Measurements from ENCODE around the gene DNAJB2. TPM values are rescaled to one million over a fixed set of nuclear protein-coding genes. Genes with fewer than 3 reads are reported as not detected.
"Not testable (repeated sequence)": the region's sequence is repeated elsewhere in the genome, so short reads cannot be mapped to it uniquely, and the experiment has no call there.

DNAJB2 gene
- total RNA-seq, 4 donors from 2014 or later: 33.3 to 84.8 (median 50.7) TPM

DNA sequence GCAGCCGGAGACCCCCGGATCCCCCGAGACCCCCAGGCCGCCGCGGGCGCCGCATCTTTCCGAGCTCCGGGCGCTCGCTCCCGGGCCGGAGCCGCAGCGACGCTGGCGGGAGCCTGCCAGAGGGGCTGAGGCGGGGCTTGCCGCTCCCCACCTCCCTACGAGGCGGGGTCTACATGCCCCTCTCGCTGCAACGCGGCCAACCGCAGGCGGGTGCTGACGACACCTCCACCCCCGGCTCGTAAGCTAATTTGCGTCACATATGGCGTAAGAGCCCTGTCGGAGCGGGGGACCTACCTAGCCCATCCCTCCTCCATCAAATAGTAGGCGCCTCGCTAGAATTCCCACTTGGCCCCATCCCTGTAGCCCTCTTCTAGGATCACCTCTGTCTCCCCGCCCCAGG, 30.1 kb downstream of the DNAJB2 start, which contains the start of gene PTPRN:
Gene PTPRN, minus strand, starts transcription at position 124 of the 400 bp plus-strand sequence. Its CDS starts 69 bp downstream, at position 55.
- no peaks in the 10 kb centered on the region for H3K9me3 ChIP-seq
- 7% methylated on average over 4 of the region's 37 CpGs for WGBS
- H3K27me3 ChIP-seq: peaks cover 0 to 84% (median 22%) of the 10 kb centered on the region in 4 donors
- no peaks in the 10 kb centered on the region for H3K36me3 ChIP-seq
- H3K27ac ChIP-seq (replicated peaks in 1 of 4): no peak within 1 kb of the TSS
- H3K4me1 ChIP-seq: peaks cover 0 to 13% (median 11%) of the 10 kb centered on the region in 4 donors
- TF ChIP-seq POLR2A (IDR thresholded peaks at IDR 0.05; ENCODE audit: low read depth): no peak
- TF ChIP-seq, protein P1, sequence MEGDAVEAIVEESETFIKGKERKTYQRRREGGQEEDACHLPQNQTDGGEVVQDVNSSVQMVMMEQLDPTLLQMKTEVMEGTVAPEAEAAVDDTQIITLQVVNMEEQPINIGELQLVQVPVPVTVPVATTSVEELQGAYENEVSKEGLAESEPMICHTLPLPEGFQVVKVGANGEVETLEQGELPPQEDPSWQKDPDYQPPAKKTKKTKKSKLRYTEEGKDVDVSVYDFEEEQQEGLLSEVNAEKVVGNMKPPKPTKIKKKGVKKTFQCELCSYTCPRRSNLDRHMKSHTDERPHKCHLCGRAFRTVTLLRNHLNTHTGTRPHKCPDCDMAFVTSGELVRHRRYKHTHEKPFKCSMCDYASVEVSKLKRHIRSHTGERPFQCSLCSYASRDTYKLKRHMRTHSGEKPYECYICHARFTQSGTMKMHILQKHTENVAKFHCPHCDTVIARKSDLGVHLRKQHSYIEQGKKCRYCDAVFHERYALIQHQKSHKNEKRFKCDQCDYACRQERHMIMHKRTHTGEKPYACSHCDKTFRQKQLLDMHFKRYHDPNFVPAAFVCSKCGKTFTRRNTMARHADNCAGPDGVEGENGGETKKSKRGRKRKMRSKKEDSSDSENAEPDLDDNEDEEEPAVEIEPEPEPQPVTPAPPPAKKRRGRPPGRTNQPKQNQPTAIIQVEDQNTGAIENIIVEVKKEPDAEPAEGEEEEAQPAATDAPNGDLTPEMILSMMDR (IDR thresholded peaks at IDR 0.05): no peak
- no peak for TF ChIP-seq EP300 (IDR thresholded peaks at IDR 0.05)
- no peak for TF ChIP-seq POLR2AphosphoS5 (IDR thresholded peaks at IDR 0.05)
- no peak within 1 kb of the TSS for H3K4me3 ChIP-seq
- no peak for DNase-seq (ENCODE audit: extremely low spot score)
- intact Hi-C loops (cut with DNase I): loop anchor here (10.0 kb wide), 1 partner anchor 254 kb away; no protein-coding TSS in a partner anchor

DNA sequence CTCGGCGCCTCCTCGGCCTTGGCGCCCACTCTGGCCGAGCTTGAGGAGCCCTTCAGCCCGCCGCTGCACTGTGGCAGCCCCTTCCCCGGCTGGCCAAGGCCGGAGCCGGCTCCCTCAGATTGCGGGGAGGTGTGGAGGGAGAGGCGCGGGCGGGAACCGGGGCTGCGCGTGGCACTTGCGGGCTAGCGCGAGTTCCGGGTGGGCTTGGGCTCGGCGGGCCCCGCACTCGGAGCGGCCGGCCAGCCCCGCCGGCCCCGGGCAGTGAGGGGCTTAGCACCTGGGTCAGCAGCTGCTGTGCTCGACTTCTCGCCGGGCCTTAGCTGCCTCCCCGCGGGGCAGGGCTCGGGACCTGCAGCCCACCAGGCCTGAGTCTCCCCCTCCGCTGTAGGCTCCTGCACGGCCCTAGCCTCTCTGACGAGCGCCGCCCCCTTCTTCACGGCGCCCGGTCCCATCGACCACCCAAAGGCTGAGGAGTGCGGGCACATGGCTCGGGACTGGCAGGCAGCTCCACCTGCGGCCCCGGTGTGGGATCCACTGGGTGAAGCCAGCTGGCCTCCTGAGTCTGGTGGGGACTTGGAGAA, 33.6 kb downstream of the DNAJB2 start:
- WGBS: 93% methylated on average over 14 of the region's 49 CpGs
- Histone ChIP-seq H3K4me1 (peaks cover 0 to 13% (median 11%) of the 10 kb centered on the region in 4 donors), H3K27me3 (peaks cover 0 to 63% (median 20%) of the 10 kb centered on the region in 4 donors)
- H3K4me3 ChIP-seq; H3K36me3 ChIP-seq; H3K9me3 ChIP-seq; H3K27ac ChIP-seq (replicated peaks in 1 of 4); intact Hi-C loops (cut with DNase I); DNase-seq (ENCODE audit: extremely low spot score): not testable (repeated sequence)

DNA sequence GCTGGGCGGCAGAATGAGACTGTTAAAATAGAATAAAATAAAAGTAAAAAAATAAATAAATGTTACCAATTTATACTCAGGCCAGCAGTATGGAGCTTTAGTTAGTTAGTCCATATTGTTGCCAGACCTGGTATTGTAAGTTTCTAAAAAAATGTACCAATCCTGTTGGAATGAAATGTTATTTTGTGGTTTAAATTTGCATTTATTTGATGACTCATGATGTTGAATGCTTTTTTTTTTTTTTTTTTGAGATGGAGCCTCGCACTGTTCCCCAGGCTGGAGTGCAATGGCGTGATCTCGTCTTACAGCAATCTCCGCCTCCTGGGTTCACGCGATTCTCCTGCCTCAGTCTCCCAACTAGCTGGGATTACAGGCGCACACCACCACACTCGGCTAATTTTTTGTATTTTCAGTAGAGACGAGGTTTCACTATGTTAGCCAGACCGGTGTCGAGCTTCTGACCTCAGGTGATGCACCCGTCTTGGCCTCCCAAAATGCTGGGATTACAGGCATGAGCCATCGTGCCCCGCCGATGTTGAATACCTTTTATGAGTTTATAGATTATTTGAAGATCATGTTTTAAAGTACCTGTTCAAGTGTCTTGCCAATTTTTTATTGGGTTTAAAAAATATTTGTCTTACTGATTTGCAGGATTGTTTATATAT, 35.8 kb downstream of the DNAJB2 start:
- Histone ChIP-seq H3K4me1 (no peaks in the 10 kb centered on the region), H3K4me3 (no peak overlapping the region), H3K27me3 (peaks cover 0 to 51% (median 3%) of the 10 kb centered on the region in 4 donors), H3K36me3 (no peaks in the 10 kb centered on the region), H3K9me3 (no peaks in the 10 kb centered on the region), H3K27ac (replicated peaks in 1 of 4) (no peak overlapping the region)
- intact Hi-C loops (cut with DNase I): no loop called here
- 91% methylated on average over 16 of the region's 16 CpGs for WGBS
- TF ChIP-seq POLR2A (IDR thresholded peaks at IDR 0.05; ENCODE audit: low read depth): no peak
- TF ChIP-seq, protein P1 (IDR thresholded peaks at IDR 0.05): no peak
- TF ChIP-seq POLR2AphosphoS5 (IDR thresholded peaks at IDR 0.05): no peak
- TF ChIP-seq EP300 (IDR thresholded peaks at IDR 0.05): no peak
- no peak for DNase-seq (ENCODE audit: extremely low spot score)

DNA sequence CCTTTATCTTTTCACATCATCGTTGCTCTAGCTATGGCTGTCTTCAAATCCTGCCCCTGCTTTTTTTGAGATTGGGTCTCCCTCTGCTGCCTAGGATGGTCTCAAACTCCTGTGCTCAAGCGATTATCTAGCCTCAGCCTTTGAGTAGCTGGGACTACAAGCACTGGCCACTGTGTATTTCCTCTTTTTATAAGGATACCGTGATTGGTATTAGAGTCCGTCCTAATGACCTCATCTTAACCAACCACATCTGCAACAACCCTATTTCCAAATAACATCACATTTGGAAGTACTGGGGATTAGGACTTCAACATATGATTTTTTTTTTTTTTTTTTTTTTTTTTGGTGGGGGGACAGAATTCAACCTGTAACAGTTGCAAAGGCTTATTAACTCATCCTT, 44.3 kb downstream of the DNAJB2 start:
- Histone ChIP-seq H3K36me3 (no peaks in the 10 kb centered on the region), H3K27me3 (peaks cover 0 to 72% (median 0%) of the 10 kb centered on the region in 4 donors), H3K27ac (replicated peaks in 1 of 4) (no peak overlapping the region), H3K4me1 (no peaks in the 10 kb centered on the region), H3K9me3 (no peaks in the 10 kb centered on the region), H3K4me3 (no peak overlapping the region)
- 66% methylated on average over 4 of the region's 4 CpGs for WGBS
- TF ChIP-seq POLR2A (IDR thresholded peaks at IDR 0.05; ENCODE audit: low read depth) (no peak), POLR2AphosphoS5 (IDR thresholded peaks at IDR 0.05) (no peak), EP300 (IDR thresholded peaks at IDR 0.05) (no peak)
- TF ChIP-seq, protein P1 (IDR thresholded peaks at IDR 0.05): no peak
- DNase-seq (ENCODE audit: extremely low spot score): no peak
- intact Hi-C loops (cut with DNase I): no loop called here

DNA sequence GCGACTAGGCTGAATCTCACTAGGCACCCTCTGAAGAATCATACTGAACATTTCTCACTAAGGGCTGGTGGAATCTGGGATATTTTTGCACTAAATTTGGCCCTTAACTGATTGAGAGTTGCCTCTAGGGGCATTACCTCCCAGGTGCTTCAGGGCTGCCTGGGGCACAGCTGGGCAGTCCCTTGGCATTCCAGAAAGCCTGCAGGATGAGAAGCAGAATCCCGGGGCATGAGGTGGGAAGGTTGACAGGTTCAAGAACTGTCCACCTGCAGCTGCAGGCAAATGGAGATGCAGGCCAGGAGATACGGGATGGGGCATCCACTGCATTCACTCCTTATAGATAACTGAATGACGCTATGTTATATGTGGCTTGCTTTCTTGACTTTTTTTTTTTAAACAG, 46.0 kb downstream of the DNAJB2 start:
- 86% methylated on average over 4 of the region's 4 CpGs for WGBS
- Histone ChIP-seq H3K27me3 (peaks cover 0 to 77% (median 0%) of the 10 kb centered on the region in 4 donors), H3K36me3 (no peaks in the 10 kb centered on the region), H3K4me3 (no peak overlapping the region), H3K9me3 (no peaks in the 10 kb centered on the region), H3K27ac (replicated peaks in 1 of 4) (no peak overlapping the region), H3K4me1 (no peaks in the 10 kb centered on the region)
- TF ChIP-seq, protein P1 (IDR thresholded peaks at IDR 0.05): no peak
- no peak for TF ChIP-seq POLR2A (IDR thresholded peaks at IDR 0.05; ENCODE audit: low read depth)
- TF ChIP-seq EP300 (IDR thresholded peaks at IDR 0.05): no peak
- TF ChIP-seq POLR2AphosphoS5 (IDR thresholded peaks at IDR 0.05): no peak
- intact Hi-C loops (cut with DNase I): no loop called here
- no peak for DNase-seq (ENCODE audit: extremely low spot score)

All from esophagus muscularis mucosa (tissue), 4 donors.